OCI-LY7 (cell line): ENCODE data around the gene ZBTB42. TPM values are rescaled to one million over a fixed set of nuclear protein-coding genes. Genes with fewer than 3 reads are reported as not detected.
"Not testable (repeated sequence)": the region's sequence is repeated elsewhere in the genome, so short reads cannot be mapped to it uniquely, and the experiment has no call there.

Source experiments
- BruUV-seq: library from RNA; stranded (reverse); fragments of 400-500 nt; replicated peaks from 2 replicates; lab custom pipeline; 2021; lab: Mats Ljungman, UMichigan
- CTCF ChIA-PET: fragments of 300-600 bp; sonication (Branson Sonifier 250); formaldehyde crosslinking; loops from one replicate; lab custom pipeline; 2022; ENCODE audit warnings: antibody characterized with exemption; ENCODE audit not compliant: unreplicated experiment; lab: Charles Lee
- POLR2A ChIA-PET: fragments of 300-600 bp; sonication (Branson Sonifier 250); formaldehyde crosslinking; loops from one replicate; lab custom pipeline; 2022; ENCODE audit warnings: antibody characterized with exemption; lab: Charles Lee
- DNase-seq: peaks from one replicate; pipeline ENCODE4 v3.0.0-alpha.2; 2015; ENCODE audit warnings: low spot score
- H2AFZ ChIP-seq: fragments of 200-600 bp; sonication (generic), shearing (Covaris generic); 2 replicates; pipeline ENCODE4 v1.6.1; 2014; ENCODE audit warnings: mild to moderate bottlenecking, antibody characterized with exemption, low read length, moderate library complexity
- H3K27ac ChIP-seq: fragments of 200-600 bp; sonication (generic); 2 replicates; pipeline ENCODE4 v1.5.1; 2014; ENCODE audit warnings: mixed run types, low read depth, mild to moderate bottlenecking, moderate library complexity, low read length, inconsistent platforms; ENCODE audit not compliant: poor library complexity, severe bottlenecking
- H3K36me3 ChIP-seq: fragments of 200-600 bp; sonication (generic); 2 replicates; pipeline ENCODE4 v1.6.1; 2014; ENCODE audit warnings: mild to moderate bottlenecking, antibody characterized with exemption, low read length, moderate library complexity, mixed read lengths; ENCODE audit not compliant: insufficient read depth
- H3K4me1 ChIP-seq: fragments of 200-600 bp; sonication (generic); 2 replicates; pipeline ENCODE4 v1.5.1; 2014; ENCODE audit warnings: mild to moderate bottlenecking, low read length; ENCODE audit not compliant: insufficient read depth, poor library complexity, severe bottlenecking
- H3K4me2 ChIP-seq: fragments of 200-600 bp; sonication (generic); 2 replicates; pipeline ENCODE4 v1.6.1; 2014; ENCODE audit warnings: mild to moderate bottlenecking, low read length
- H3K4me3 ChIP-seq: fragments of 200-600 bp; sonication (generic); 2 replicates; pipeline ENCODE4 v1.5.1; 2014; ENCODE audit warnings: mild to moderate bottlenecking, low read depth, low read length; ENCODE audit not compliant: poor library complexity, severe bottlenecking
- H3K79me2 ChIP-seq: fragments of 200-600 bp; sonication (generic); 2 replicates; pipeline ENCODE4 v1.6.1; 2016; ENCODE audit warnings: low read depth, mild to moderate bottlenecking, low read length, moderate library complexity, mixed read lengths; ENCODE audit not compliant: insufficient read depth
- H3K9me2 ChIP-seq: fragments of 200-600 bp; sonication (generic); 2 replicates; pipeline ENCODE4 v1.6.1; 2016; ENCODE audit warnings: mild to moderate bottlenecking, low read length, mixed read lengths; ENCODE audit not compliant: insufficient read depth
- H3K9me3 ChIP-seq: fragments of 200-600 bp; sonication (generic); 2 replicates; pipeline ENCODE4 v1.6.1; 2014; ENCODE audit warnings: mild to moderate bottlenecking, mixed run types, low read length, mixed read lengths
- H4K20me1 ChIP-seq: fragments of 200-600 bp; sonication (generic); 2 replicates; pipeline ENCODE4 v1.6.1; 2014; ENCODE audit warnings: mild to moderate bottlenecking, antibody characterized with exemption, low read length, moderate library complexity, mixed read lengths; ENCODE audit not compliant: insufficient read depth
- CTCF ChIP-seq: fragments of 200-600 bp; sonication (generic); conservative IDR thresholded peaks from 2 replicates; pipeline ENCODE4 v1.5.1; 2014; ENCODE audit warnings: mild to moderate bottlenecking, antibody characterized with exemption, low read length, moderate library complexity, mixed read lengths
- EZH2phosphoT487 ChIP-seq: fragments of 200-600 bp; sonication (generic); IDR thresholded peaks from 2 replicates; pipeline ENCODE4 v1.6.1; 2018; ENCODE audit warnings: low read depth, borderline replicate concordance, mild to moderate bottlenecking, mixed run types, antibody characterized with exemption, low read length, moderate library complexity, mixed read lengths
- intact Hi-C: fragments of 100-400 bp; cut with micrococcal nuclease; formaldehyde crosslinking; loops from one replicate; pipeline ENCODE4 v1.10.0; 2022; ENCODE audit not compliant: unreplicated experiment
- total RNA-seq, 2 experiments: library from RNA; depleted of rRNA in 1 of 2; stranded (reverse); fragments of >200 nt in 1 of 2; shearing (Covaris generic) in 1 of 2; gene quantifications; 2 replicates each; pipeline ENCODE4 v1.2.3, GENCODE V29; 2014 to 2022

ZBTB42 gene
- total RNA-seq, 2 experiments from 2014 or later, result 0.98 to 1.9 TPM

- no TSS peak for BruUV-seq
- Histone ChIP-seq H3K36me3 (no peaks in the 10 kb centered on the region), H2AFZ (no peak overlapping the region), H3K9me2 (no peaks in the 10 kb centered on the region), H3K79me2 (no peaks in the 10 kb centered on the region), H3K4me1 (no peaks in the 10 kb centered on the region), H3K27ac (no peak overlapping the region), H3K4me2 (peak overlapping the region; percentile 17; the same call in 1 of the 2 replicates), H3K4me3 (no peak overlapping the region), H4K20me1 (no peaks in the 10 kb centered on the region), H3K9me3 (no peaks in the 10 kb centered on the region)
- intact Hi-C loops, result loop anchor here (2.0 kb wide), 1 partner anchor 99 kb away; no protein-coding TSS in a partner anchor
- TF ChIP-seq CTCF, result peak; percentile 63
- TF ChIP-seq EZH2phosphoT487, result no peak
- CTCF ChIA-PET, result no interaction called here
- POLR2A ChIA-PET, result no interaction called here
- peak; percentile 54 for DNase-seq
Measured at GRCh38 chr14:104827177-104828055, 26.5 kb downstream of the ZBTB42 start.

GRCh38 chr14:104830781-104831180 is 29.9 kb downstream of the ZBTB42 start:
- H3K4me1 ChIP-seq, result no peaks in the 10 kb centered on the region
- H4K20me1 ChIP-seq, result no peaks in the 10 kb centered on the region
- DNase-seq, result no peak
- ChIA-PET CTCF (no interaction called here), POLR2A (no interaction called here)
- TF ChIP-seq EZH2phosphoT487 (no peak), CTCF (no peak)
- H3K4me2 ChIP-seq, result no peak overlapping the region
- H3K9me2 ChIP-seq, result no peaks in the 10 kb centered on the region
- H3K36me3 ChIP-seq, result no peaks in the 10 kb centered on the region
- H3K9me3 ChIP-seq, result no peaks in the 10 kb centered on the region
- H3K27ac ChIP-seq, result no peak overlapping the region
- no peak overlapping the region for H3K4me3 ChIP-seq
- intact Hi-C loops, result no loop called here
- H3K79me2 ChIP-seq, result no peaks in the 10 kb centered on the region
- no peak overlapping the region for H2AFZ ChIP-seq
- BruUV-seq, result no TSS peak

- BruUV-seq, H3K36me3 ChIP-seq, H3K9me2 ChIP-seq, H3K79me2 ChIP-seq, H2AFZ ChIP-seq, DNase-seq, H4K20me1 ChIP-seq, H3K4me2 ChIP-seq, POLR2A ChIA-PET, H3K4me3 ChIP-seq, intact Hi-C loops, CTCF ChIA-PET, H3K9me3 ChIP-seq, H3K27ac ChIP-seq, H3K4me1 ChIP-seq: not testable (repeated sequence)
Measured at GRCh38 chr14:104836171-104836935, 35.5 kb downstream of the ZBTB42 start.
